ENCODE results near the gene CDCP2. TPM values are rescaled to one million over a fixed set of nuclear protein-coding genes. Genes with fewer than 3 reads are reported as not detected.

Gene CDCP2
- total RNA-seq, 2 experiments from 2014 or later = 0.18 TPM; not detected in 1

- CTCF ChIA-PET = no interaction called here
- H3K4me3 Mint-ChIP-seq = no peak overlapping the region
- no peaks in the 10 kb centered on the region for H3K4me1 Mint-ChIP-seq (ENCODE audit: low read depth)
- H3K9me3 Mint-ChIP-seq = no peaks in the 10 kb centered on the region
- ATAC-seq = no peak
- H3K27me3 Mint-ChIP-seq = no peaks in the 10 kb centered on the region
- no peak for TF ChIP-seq CTCF (IDR thresholded peaks at IDR 0.05)
- DNase-seq = no peak
- H3K36me3 Mint-ChIP-seq (ENCODE audit: low read depth) = no peaks in the 10 kb centered on the region
- POLR2A ChIA-PET = no interaction called here
- H3K27ac Mint-ChIP-seq = no peak overlapping the region
- intact Hi-C loops (cut with micrococcal nuclease) = no loop called here
These were observed 5.3 kb upstream of the CDCP2 start for GRCh38 chr1:54158071-54158470.

GRCh38 chr1:54157401-54157800 is 4.6 kb upstream of the CDCP2 start:
- no peak for ATAC-seq
- Mint-ChIP-seq H3K27ac (no peak overlapping the region), H3K36me3 (ENCODE audit: low read depth) (no peaks in the 10 kb centered on the region), H3K9me3 (no peaks in the 10 kb centered on the region), H3K4me3 (no peak overlapping the region), H3K27me3 (no peaks in the 10 kb centered on the region), H3K4me1 (ENCODE audit: low read depth) (no peaks in the 10 kb centered on the region)
- ChIA-PET POLR2A (no interaction called here), CTCF (no interaction called here)
- TF ChIP-seq CTCF (IDR thresholded peaks at IDR 0.05) = no peak
- intact Hi-C loops (cut with micrococcal nuclease) = no loop called here
- DNase-seq = no peak

- ChIA-PET CTCF (no interaction called here), POLR2A (no interaction called here)
- no peaks in the 10 kb centered on the region for H3K9me3 Mint-ChIP-seq
- DNase-seq = no peak
- H3K36me3 Mint-ChIP-seq (ENCODE audit: low read depth) = no peaks in the 10 kb centered on the region
- H3K4me1 Mint-ChIP-seq (ENCODE audit: low read depth) = no peaks in the 10 kb centered on the region
- intact Hi-C loops (cut with micrococcal nuclease) = no loop called here
- ATAC-seq = no peak
- no peak overlapping the region for H3K4me3 Mint-ChIP-seq
- no peak overlapping the region for H3K27ac Mint-ChIP-seq
- no peaks in the 10 kb centered on the region for H3K27me3 Mint-ChIP-seq
- TF ChIP-seq CTCF (IDR thresholded peaks at IDR 0.05) = no peak
These were observed 4.2 kb upstream of the CDCP2 start for GRCh38 chr1:54156986-54157385.

GRCh38 chr1:54156201-54156600 is 3.4 kb upstream of the CDCP2 start:
- Mint-ChIP-seq H3K4me3 (no peak overlapping the region), H3K9me3 (no peaks in the 10 kb centered on the region), H3K4me1 (ENCODE audit: low read depth) (no peaks in the 10 kb centered on the region), H3K27ac (no peak overlapping the region), H3K27me3 (no peaks in the 10 kb centered on the region), H3K36me3 (ENCODE audit: low read depth) (no peaks in the 10 kb centered on the region)
- no peak for DNase-seq
- CTCF ChIA-PET = interaction anchor here (1.4 kb wide), 1 partner anchor 19 kb away, joined by 3 read pairs; no protein-coding TSS in a partner anchor
- ATAC-seq = no peak
- intact Hi-C loops (cut with micrococcal nuclease) = no loop called here
- no peak for TF ChIP-seq CTCF (IDR thresholded peaks at IDR 0.05)
- POLR2A ChIA-PET = no interaction called here

GRCh38 chr1:54153535-54154439 is 987 bp upstream of the CDCP2 start:
- Mint-ChIP-seq H3K36me3 (ENCODE audit: low read depth) (no peaks in the 10 kb centered on the region), H3K27me3 (no peaks in the 10 kb centered on the region), H3K4me1 (ENCODE audit: low read depth) (no peaks in the 10 kb centered on the region), H3K9me3 (no peaks in the 10 kb centered on the region), H3K27ac (no peak overlapping the region), H3K4me3 (no peak overlapping the region)
- DNase-seq (no peak), ATAC-seq (no peak)
- intact Hi-C loops (cut with micrococcal nuclease) = no loop called here
- ChIA-PET POLR2A (no interaction called here), CTCF (no interaction called here)
- no peak for TF ChIP-seq CTCF (IDR thresholded peaks at IDR 0.05)

Measured in activated CD8-positive, alpha-beta T cell treated with anti-CD3 and anti-CD28 coated beads for 36 hours (primary cell).